ENCODE data around the gene DRC1.

DNA sequence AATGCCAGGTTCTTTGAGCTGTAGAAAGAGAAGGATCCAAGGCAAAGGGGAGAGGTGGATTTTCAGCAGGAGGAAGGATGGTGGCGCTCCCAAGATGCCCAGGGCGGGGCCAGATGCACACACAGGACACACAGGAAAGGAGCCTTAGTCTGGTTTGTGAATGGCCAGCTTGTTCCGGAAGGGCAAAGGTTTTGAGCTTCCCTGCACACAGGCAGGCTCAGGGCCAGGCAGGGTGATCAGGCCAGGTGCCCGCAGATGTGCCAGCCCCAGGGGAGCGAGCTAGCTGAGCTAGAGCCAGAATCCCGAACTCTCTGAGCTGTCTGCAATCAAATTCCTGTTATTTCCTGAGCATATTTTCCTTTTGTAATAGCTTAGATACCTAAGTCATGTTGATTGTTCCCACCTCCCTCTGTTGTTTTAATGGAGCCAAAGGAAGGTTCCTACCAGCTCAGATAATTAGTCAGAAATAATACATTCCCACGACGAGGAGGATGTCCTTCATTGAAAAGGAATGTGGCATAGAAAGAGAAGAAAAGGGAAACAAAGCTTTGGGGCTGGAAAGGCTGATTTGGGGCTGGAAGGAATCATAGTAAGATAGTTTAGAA lies 89.9 kb downstream of the DRC1 start:
- TF ChIP-seq, protein P1, sequence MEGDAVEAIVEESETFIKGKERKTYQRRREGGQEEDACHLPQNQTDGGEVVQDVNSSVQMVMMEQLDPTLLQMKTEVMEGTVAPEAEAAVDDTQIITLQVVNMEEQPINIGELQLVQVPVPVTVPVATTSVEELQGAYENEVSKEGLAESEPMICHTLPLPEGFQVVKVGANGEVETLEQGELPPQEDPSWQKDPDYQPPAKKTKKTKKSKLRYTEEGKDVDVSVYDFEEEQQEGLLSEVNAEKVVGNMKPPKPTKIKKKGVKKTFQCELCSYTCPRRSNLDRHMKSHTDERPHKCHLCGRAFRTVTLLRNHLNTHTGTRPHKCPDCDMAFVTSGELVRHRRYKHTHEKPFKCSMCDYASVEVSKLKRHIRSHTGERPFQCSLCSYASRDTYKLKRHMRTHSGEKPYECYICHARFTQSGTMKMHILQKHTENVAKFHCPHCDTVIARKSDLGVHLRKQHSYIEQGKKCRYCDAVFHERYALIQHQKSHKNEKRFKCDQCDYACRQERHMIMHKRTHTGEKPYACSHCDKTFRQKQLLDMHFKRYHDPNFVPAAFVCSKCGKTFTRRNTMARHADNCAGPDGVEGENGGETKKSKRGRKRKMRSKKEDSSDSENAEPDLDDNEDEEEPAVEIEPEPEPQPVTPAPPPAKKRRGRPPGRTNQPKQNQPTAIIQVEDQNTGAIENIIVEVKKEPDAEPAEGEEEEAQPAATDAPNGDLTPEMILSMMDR (IDR thresholded peaks at IDR 0.05) = no peak
- no peak for TF ChIP-seq POLR2A (IDR thresholded peaks at IDR 0.05)

All from esophagus squamous epithelium (tissue), 4 donors.